Tibial nerve (tissue), 3 donors: ENCODE results near the gene DHX34.

Experiments
- POLR2A ChIP-seq, 2 donors: fragments of 450-650 bp; IDR thresholded peaks; one replicate each; pipeline ENCODE4 v1.6.1; 2017; ENCODE audit warnings: antibody characterized with exemption in 2 of 2, mild to moderate bottlenecking in 2 of 2, moderate library complexity in 2 of 2
- TF ChIP-seq, protein P1 (sequence below), 5 experiments: fragments of 200-600 bp in 3 of 5; fragments of 450-650 bp in 2 of 5; sonication (generic) in 3 of 5; IDR thresholded peaks; one replicate each; pipeline ENCODE4 v1.5.1; 2016 to 2019; ENCODE audit warnings: antibody characterized with exemption in 5 of 5, mild to moderate bottlenecking in 3 of 5, moderate library complexity in 2 of 5

DNA sequence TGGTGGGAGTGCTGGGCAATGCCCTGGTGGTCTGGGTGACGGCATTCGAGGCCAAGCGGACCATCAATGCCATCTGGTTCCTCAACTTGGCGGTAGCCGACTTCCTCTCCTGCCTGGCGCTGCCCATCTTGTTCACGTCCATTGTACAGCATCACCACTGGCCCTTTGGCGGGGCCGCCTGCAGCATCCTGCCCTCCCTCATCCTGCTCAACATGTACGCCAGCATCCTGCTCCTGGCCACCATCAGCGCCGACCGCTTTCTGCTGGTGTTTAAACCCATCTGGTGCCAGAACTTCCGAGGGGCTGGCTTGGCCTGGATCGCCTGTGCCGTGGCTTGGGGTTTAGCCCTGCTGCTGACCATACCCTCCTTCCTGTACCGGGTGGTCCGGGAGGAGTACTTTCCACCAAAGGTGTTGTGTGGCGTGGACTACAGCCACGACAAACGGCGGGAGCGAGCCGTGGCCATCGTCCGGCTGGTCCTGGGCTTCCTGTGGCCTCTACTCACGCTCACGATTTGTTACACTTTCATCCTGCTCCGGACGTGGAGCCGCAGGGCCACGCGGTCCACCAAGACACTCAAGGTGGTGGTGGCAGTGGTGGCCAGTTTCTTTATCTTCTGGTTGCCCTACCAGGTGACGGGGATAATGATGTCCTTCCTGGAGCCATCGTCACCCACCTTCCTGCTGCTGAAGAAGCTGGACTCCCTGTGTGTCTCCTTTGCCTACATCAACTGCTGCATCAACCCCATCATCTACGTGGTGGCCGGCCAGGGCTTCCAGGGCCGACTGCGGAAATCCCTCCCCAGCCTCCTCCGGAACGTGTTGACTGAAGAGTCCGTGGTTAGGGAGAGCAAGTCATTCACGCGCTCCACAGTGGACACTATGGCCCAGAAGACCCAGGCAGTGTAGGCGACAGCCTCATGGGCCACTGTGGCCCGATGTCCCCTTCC, 28.9 kb upstream of the DHX34 start:
- no peak for TF ChIP-seq POLR2A (IDR thresholded peaks at IDR 0.05)
- TF ChIP-seq, protein P1, sequence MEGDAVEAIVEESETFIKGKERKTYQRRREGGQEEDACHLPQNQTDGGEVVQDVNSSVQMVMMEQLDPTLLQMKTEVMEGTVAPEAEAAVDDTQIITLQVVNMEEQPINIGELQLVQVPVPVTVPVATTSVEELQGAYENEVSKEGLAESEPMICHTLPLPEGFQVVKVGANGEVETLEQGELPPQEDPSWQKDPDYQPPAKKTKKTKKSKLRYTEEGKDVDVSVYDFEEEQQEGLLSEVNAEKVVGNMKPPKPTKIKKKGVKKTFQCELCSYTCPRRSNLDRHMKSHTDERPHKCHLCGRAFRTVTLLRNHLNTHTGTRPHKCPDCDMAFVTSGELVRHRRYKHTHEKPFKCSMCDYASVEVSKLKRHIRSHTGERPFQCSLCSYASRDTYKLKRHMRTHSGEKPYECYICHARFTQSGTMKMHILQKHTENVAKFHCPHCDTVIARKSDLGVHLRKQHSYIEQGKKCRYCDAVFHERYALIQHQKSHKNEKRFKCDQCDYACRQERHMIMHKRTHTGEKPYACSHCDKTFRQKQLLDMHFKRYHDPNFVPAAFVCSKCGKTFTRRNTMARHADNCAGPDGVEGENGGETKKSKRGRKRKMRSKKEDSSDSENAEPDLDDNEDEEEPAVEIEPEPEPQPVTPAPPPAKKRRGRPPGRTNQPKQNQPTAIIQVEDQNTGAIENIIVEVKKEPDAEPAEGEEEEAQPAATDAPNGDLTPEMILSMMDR (IDR thresholded peaks at IDR 0.05), result no peak
